T-helper 22 cell (primary cell): Measurements from ENCODE around the gene SLIT3.

Experiments used
- DNase-seq: peaks from one replicate; pipeline ENCODE4 v3.0.0-alpha.2; 2020; ENCODE audit warnings: low read depth

Gene SLIT3

GRCh38 chr5:168827636-168828035 lies 473.3 kb downstream of the SLIT3 start:
- DNase-seq, result no peak

- no peak for DNase-seq
These were observed 474.7 kb downstream of the SLIT3 start for GRCh38 chr5:168826246-168826725.

GRCh38 chr5:168822745-168823281 lies 478.1 kb downstream of the SLIT3 start:
- no peak for DNase-seq

GRCh38 chr5:168822248-168822744 lies 478.6 kb downstream of the SLIT3 start:
- DNase-seq, result no peak

GRCh38 chr5:168820874-168821273 lies 480.1 kb downstream of the SLIT3 start:
- no peak for DNase-seq

- no peak for DNase-seq
These were observed 481.8 kb downstream of the SLIT3 start for GRCh38 chr5:168819004-168819621.

GRCh38 chr5:168818558-168818957 lies 482.4 kb downstream of the SLIT3 start:
- DNase-seq, result no peak

GRCh38 chr5:168817591-168817990 lies 483.3 kb downstream of the SLIT3 start:
- no peak for DNase-seq

- DNase-seq, result no peak
These were observed 484.3 kb downstream of the SLIT3 start for GRCh38 chr5:168816661-168817060.

GRCh38 chr5:168813184-168813968 lies 487.6 kb downstream of the SLIT3 start:
- no peak for DNase-seq

- no peak for DNase-seq
These were observed 490.3 kb downstream of the SLIT3 start for GRCh38 chr5:168810641-168811040.

GRCh38 chr5:168809218-168809617 lies 491.7 kb downstream of the SLIT3 start:
- no peak for DNase-seq

GRCh38 chr5:168808051-168808616 lies 492.8 kb downstream of the SLIT3 start:
- DNase-seq, result no peak

- DNase-seq, result no peak
These were observed 493.7 kb downstream of the SLIT3 start for GRCh38 chr5:168807287-168807686.

GRCh38 chr5:168803541-168803940 lies 497.4 kb downstream of the SLIT3 start:
- DNase-seq, result no peak

- no peak for DNase-seq
These were observed 498.6 kb downstream of the SLIT3 start for GRCh38 chr5:168802337-168802736.

GRCh38 chr5:168801567-168801966 lies 499.4 kb downstream of the SLIT3 start:
- DNase-seq, result no peak

- DNase-seq, result no peak
These were observed 500.2 kb downstream of the SLIT3 start for GRCh38 chr5:168800701-168801100.

GRCh38 chr5:168798065-168799023 lies 502.6 kb downstream of the SLIT3 start:
- DNase-seq, result no peak

- no peak for DNase-seq
These were observed 504.1 kb downstream of the SLIT3 start for GRCh38 chr5:168796593-168797580.
